ENCODE measurements around the gene ELAC2.
A peak's percentile ranks its signal among the peaks of the same experiment; 100 is the strongest.

The ELAC2 gene

GRCh38 chr17:12992676-12993075, 25.2 kb downstream of the ELAC2 start:
- Histone ChIP-seq H2AK5ac (ENCODE audit: low read length, severe bottlenecking) (no peak overlapping the region), H3K18ac (ENCODE audit: low read depth in 1 of 2, low read length in 2 of 2) (no peak overlapping the region), H3K4ac (ENCODE audit: low read depth in 1 of 2, low read length in 2 of 2) (no peak overlapping the region)

GRCh38 chr17:12990926-12991325, 26.9 kb downstream of the ELAC2 start:
- Histone ChIP-seq H3K4me1 (ENCODE audit: control insufficient read depth, insufficient read depth, low read depth, low read length) (peaks cover 6% of the 10 kb centered on the region), H2BK15ac (ENCODE audit: low read depth, poor library complexity, severe bottlenecking) (no peak overlapping the region), H2BK5ac (ENCODE audit: low read depth, low read length, poor library complexity, severe bottlenecking) (no peak overlapping the region), H3K79me1 (replicated peaks; ENCODE audit: low read length, poor library complexity, severe bottlenecking) (peaks cover 2% of the 10 kb centered on the region), H4K8ac (ENCODE audit: low read length) (no peak overlapping the region), H3K18ac (ENCODE audit: low read depth in 1 of 2, low read length in 2 of 2) (no peak overlapping the region), H3K4me2 (ENCODE audit: low read length, poor library complexity, severe bottlenecking) (no peak overlapping the region), H3K36me3 (ENCODE audit: control insufficient read depth in 1 of 2, insufficient read depth in 2 of 2, low read depth in 1 of 2, low read length in 2 of 2) (peaks cover 60 to 62% of the 10 kb centered on the region in 2 experiments), H3K27me3 (ENCODE audit: control insufficient read depth in 1 of 2, insufficient read depth in 1 of 2, low read length in 2 of 2) (no peaks in the 10 kb centered on the region), H2BK12ac (ENCODE audit: low read length in 2 of 2) (no peak overlapping the region), H3K27ac (ENCODE audit: low read length, poor library complexity, severe bottlenecking) (no peak overlapping the region), H2AK5ac (ENCODE audit: low read length, severe bottlenecking) (no peak overlapping the region), H3K9ac (ENCODE audit: low read length) (no peak overlapping the region), H4K91ac (ENCODE audit: low read length) (no peak overlapping the region), H3K4me3 (ENCODE audit: insufficient read depth in 1 of 2, low read depth in 1 of 2, low read length in 2 of 2) (no peak overlapping the region), H3K9me3 (ENCODE audit: control insufficient read depth, low read length) (no peaks in the 10 kb centered on the region), H3K23ac (ENCODE audit: low read length in 2 of 2) (no peak overlapping the region), H3K14ac (ENCODE audit: low read length in 2 of 2) (no peak overlapping the region), H2AFZ (ENCODE audit: low read depth, low read length) (no peak overlapping the region), H2BK120ac (ENCODE audit: low read depth, low read length) (no peak overlapping the region), H3K4ac (ENCODE audit: low read depth in 1 of 2, low read length in 2 of 2) (no peak overlapping the region)
- WGBS, result 99% methylated on average over 9 of the region's 12 CpGs
- DNase-seq, result no peak

More at GRCh38 chr17:12992676-12993075, 25.2 kb downstream of the ELAC2 start:
- DNase-seq, result no peak
- Histone ChIP-seq H3K27me3 (ENCODE audit: control insufficient read depth in 1 of 2, insufficient read depth in 1 of 2, low read length in 2 of 2) (no peaks in the 10 kb centered on the region), H3K9ac (ENCODE audit: low read length) (no peak overlapping the region), H3K27ac (ENCODE audit: low read length, poor library complexity, severe bottlenecking) (no peak overlapping the region), H3K4me2 (ENCODE audit: low read length, poor library complexity, severe bottlenecking) (no peak overlapping the region), H3K14ac (ENCODE audit: low read length in 2 of 2) (no peak overlapping the region), H3K23ac (ENCODE audit: low read length in 2 of 2) (no peak overlapping the region), H3K79me1 (replicated peaks; ENCODE audit: low read length, poor library complexity, severe bottlenecking) (peaks cover 13% of the 10 kb centered on the region), H3K9me3 (ENCODE audit: control insufficient read depth, low read length) (no peaks in the 10 kb centered on the region), H2BK12ac (ENCODE audit: low read length in 2 of 2) (no peak overlapping the region), H2BK5ac (ENCODE audit: low read depth, low read length, poor library complexity, severe bottlenecking) (no peak overlapping the region), H2AFZ (ENCODE audit: low read depth, low read length) (no peak overlapping the region), H3K4me3 (ENCODE audit: insufficient read depth in 1 of 2, low read depth in 1 of 2, low read length in 2 of 2) (no peak overlapping the region), H2BK15ac (ENCODE audit: low read depth, poor library complexity, severe bottlenecking) (no peak overlapping the region), H4K91ac (ENCODE audit: low read length) (no peak overlapping the region), H3K36me3 (ENCODE audit: control insufficient read depth in 1 of 2, insufficient read depth in 2 of 2, low read depth in 1 of 2, low read length in 2 of 2) (peaks cover 73 to 79% of the 10 kb centered on the region in 2 experiments), H2BK120ac (ENCODE audit: low read depth, low read length) (no peak overlapping the region), H4K8ac (ENCODE audit: low read length) (no peak overlapping the region), H3K4me1 (ENCODE audit: control insufficient read depth, insufficient read depth, low read depth, low read length) (peaks cover 2% of the 10 kb centered on the region)
- over 99% methylated on average over 14 of the region's 14 CpGs for WGBS

- Histone ChIP-seq H2BK120ac (ENCODE audit: low read depth, low read length) (no peak overlapping the region), H3K23ac (ENCODE audit: low read length in 2 of 2) (no peak overlapping the region), H2AFZ (ENCODE audit: low read depth, low read length) (no peak overlapping the region), H2BK15ac (ENCODE audit: low read depth, poor library complexity, severe bottlenecking) (no peak overlapping the region), H3K36me3 (ENCODE audit: control insufficient read depth in 1 of 2, insufficient read depth in 2 of 2, low read depth in 1 of 2, low read length in 2 of 2) (peaks cover 53 to 55% of the 10 kb centered on the region in 2 experiments), H3K14ac (ENCODE audit: low read length in 2 of 2) (no peak overlapping the region), H3K18ac (ENCODE audit: low read depth in 1 of 2, low read length in 2 of 2) (no peak overlapping the region), H4K91ac (ENCODE audit: low read length) (no peak overlapping the region), H2BK5ac (ENCODE audit: low read depth, low read length, poor library complexity, severe bottlenecking) (no peak overlapping the region), H3K4me1 (ENCODE audit: control insufficient read depth, insufficient read depth, low read depth, low read length) (peaks cover 6% of the 10 kb centered on the region), H3K4ac (ENCODE audit: low read depth in 1 of 2, low read length in 2 of 2) (no peak overlapping the region), H3K4me3 (ENCODE audit: insufficient read depth in 1 of 2, low read depth in 1 of 2, low read length in 2 of 2) (no peak overlapping the region), H3K79me1 (replicated peaks; ENCODE audit: low read length, poor library complexity, severe bottlenecking) (no peaks in the 10 kb centered on the region), H3K4me2 (ENCODE audit: low read length, poor library complexity, severe bottlenecking) (no peak overlapping the region), H3K27me3 (ENCODE audit: control insufficient read depth in 1 of 2, insufficient read depth in 1 of 2, low read length in 2 of 2) (no peaks in the 10 kb centered on the region), H2BK12ac (ENCODE audit: low read length in 2 of 2) (no peak overlapping the region), H3K9me3 (ENCODE audit: control insufficient read depth, low read length) (no peaks in the 10 kb centered on the region), H3K27ac (ENCODE audit: low read length, poor library complexity, severe bottlenecking) (no peak overlapping the region), H3K9ac (ENCODE audit: low read length) (no peak overlapping the region), H4K8ac (ENCODE audit: low read length) (no peak overlapping the region), H2AK5ac (ENCODE audit: low read length, severe bottlenecking) (no peak overlapping the region)
- 98% methylated on average over 25 of the region's 25 CpGs for WGBS
- no peak for DNase-seq
These were observed 27.6 kb downstream of the ELAC2 start for GRCh38 chr17:12990041-12990808.

- H3K27me3 ChIP-seq (ENCODE audit: control insufficient read depth in 1 of 2, insufficient read depth in 1 of 2, low read length in 2 of 2), result no peaks in the 10 kb centered on the region
- H3K4me3 ChIP-seq (ENCODE audit: insufficient read depth in 1 of 2, low read depth in 1 of 2, low read length in 2 of 2), result no peak overlapping the region
- no peak overlapping the region for H3K18ac ChIP-seq (ENCODE audit: low read depth in 1 of 2, low read length in 2 of 2)
- H2BK12ac ChIP-seq (ENCODE audit: low read length in 2 of 2), result no peak overlapping the region
- DNase-seq, result no peak
- WGBS, result 77% methylated on average over 12 of the region's 12 CpGs
- no peak overlapping the region for H3K4ac ChIP-seq (ENCODE audit: low read depth in 1 of 2, low read length in 2 of 2)
- H2BK15ac ChIP-seq (ENCODE audit: low read depth, poor library complexity, severe bottlenecking), result no peak overlapping the region
- H2BK5ac ChIP-seq (ENCODE audit: low read depth, low read length, poor library complexity, severe bottlenecking), result no peak overlapping the region
- H3K36me3 ChIP-seq (ENCODE audit: control insufficient read depth in 1 of 2, insufficient read depth in 2 of 2, low read depth in 1 of 2, low read length in 2 of 2), result peaks cover 22 to 24% of the 10 kb centered on the region in 2 experiments
- H3K79me1 ChIP-seq (replicated peaks; ENCODE audit: low read length, poor library complexity, severe bottlenecking), result no peaks in the 10 kb centered on the region
- H3K23ac ChIP-seq (ENCODE audit: low read length in 2 of 2), result no peak overlapping the region
- H2AFZ ChIP-seq (ENCODE audit: low read depth, low read length), result no peak overlapping the region
- H4K91ac ChIP-seq (ENCODE audit: low read length), result no peak overlapping the region
- no peak overlapping the region for H3K27ac ChIP-seq (ENCODE audit: low read length, poor library complexity, severe bottlenecking)
- H3K4me1 ChIP-seq (ENCODE audit: control insufficient read depth, insufficient read depth, low read depth, low read length), result peaks cover 7% of the 10 kb centered on the region
- H2BK120ac ChIP-seq (ENCODE audit: low read depth, low read length), result no peak overlapping the region
- no peak overlapping the region for H2AK5ac ChIP-seq (ENCODE audit: low read length, severe bottlenecking)
- no peak overlapping the region for H4K8ac ChIP-seq (ENCODE audit: low read length)
- H3K4me2 ChIP-seq (ENCODE audit: low read length, poor library complexity, severe bottlenecking), result no peak overlapping the region
- no peak overlapping the region for H3K9ac ChIP-seq (ENCODE audit: low read length)
- peak overlapping the region in 1 of 2 experiments; percentile 58 for H3K14ac ChIP-seq (ENCODE audit: low read length in 2 of 2)
- H3K9me3 ChIP-seq (ENCODE audit: control insufficient read depth, low read length), result no peaks in the 10 kb centered on the region
These were observed 30.7 kb downstream of the ELAC2 start for GRCh38 chr17:12987120-12987519.
